Stimulated activated CD8-positive, alpha-beta memory T cell treated with anti-CD3 and anti-CD28 coated beads, Interleukin-4, amount 100 ng/mL, for 48 hours (primary cell): ENCODE results near the gene STAC2.
"Not testable (repeated sequence)": the region's sequence is repeated elsewhere in the genome, so short reads cannot be mapped to it uniquely, and the experiment has no call there.

Source experiments
- DNase-seq: peaks from one replicate; pipeline ENCODE4 v3.0.0-alpha.2; 2020

STAC2 gene

GRCh38 chr17:39225308-39225958 is at the start of gene STAC2:
Gene STAC2, minus strand, starts transcription at chr17:39225945. Its CDS starts 443 bp downstream, at chr17:39225502.
- DNase-seq: no peak

DNA sequence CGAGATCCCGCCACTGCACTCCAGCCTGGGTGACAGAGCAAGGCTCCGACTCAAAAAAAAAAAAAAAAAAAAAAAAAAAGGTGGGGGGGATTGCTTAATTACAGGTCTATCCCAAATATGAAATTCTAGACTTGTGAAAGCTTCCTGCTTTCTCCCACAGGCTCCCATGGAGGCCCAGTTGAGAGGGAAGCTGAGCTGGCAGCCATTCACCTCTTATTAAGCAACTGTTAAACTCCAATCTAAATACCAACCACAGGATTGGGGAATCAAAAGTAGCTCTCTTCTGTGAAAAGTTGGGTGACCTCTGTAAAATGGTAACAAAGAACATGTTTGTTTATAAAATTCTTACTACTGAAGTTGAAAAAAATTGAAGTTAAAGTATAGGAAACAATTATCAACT is 45.8 kb upstream of the STAC2 start:
- DNase-seq: no peak

- DNase-seq: no peak
These were observed 45.2 kb upstream of the STAC2 start for GRCh38 chr17:39270923-39271322.

DNA sequence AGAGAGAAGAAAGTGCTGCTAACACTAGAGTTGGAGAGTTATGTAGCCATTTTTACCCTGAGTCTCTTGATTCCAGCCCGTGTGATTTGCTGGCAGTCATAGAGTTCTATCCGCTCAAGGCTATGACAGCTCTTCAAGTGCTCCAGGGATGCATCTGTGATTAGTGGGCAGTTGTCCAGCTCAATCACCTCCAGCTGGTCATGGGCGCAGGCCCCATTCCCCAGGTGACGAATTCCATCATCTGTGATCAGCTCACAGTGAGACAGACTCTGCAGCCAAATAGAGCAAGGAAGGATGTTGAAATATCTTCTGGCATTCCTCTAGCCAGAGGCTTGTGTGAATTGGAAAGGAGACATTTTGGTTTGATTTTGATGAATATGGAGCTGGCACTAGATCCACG is 38.4 kb upstream of the STAC2 start:
- DNase-seq: no peak

GRCh38 chr17:39261286-39261685 is 35.5 kb upstream of the STAC2 start:
- DNase-seq: peak; percentile 65

DNA sequence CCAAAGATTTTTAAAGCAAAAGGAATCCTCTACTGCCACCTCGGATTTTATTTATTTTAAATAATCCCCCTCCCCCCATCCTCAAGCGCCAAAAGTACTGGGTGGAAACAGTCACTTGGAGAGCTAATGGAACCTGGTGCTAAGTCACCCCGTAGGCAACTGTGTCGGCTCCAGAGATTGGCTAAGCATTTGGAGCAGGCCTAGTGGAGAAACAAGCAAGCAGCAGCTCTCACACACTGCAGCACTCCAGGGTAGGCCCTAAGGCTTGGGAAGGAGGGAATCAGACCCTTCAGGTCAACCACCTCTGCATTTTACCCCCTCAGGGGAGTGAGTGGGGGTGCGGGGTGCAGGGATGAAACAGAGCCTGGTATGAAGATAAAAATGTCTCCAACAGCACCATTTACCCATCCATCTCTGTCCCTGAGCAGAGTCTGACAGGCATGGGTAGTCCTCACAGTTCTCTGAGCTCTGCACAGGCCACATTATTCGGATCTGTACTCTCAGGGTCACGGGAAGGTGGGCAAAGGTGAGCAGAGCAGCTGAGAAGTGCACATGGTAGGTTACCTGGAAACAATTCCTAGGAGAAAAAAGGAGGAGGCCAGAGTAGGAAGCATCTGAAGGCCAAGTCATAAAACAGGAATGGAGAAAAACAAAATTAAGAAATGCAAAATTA is 27.2 kb upstream of the STAC2 start:
- DNase-seq: no peak

- DNase-seq: no peak
These were observed 26.3 kb upstream of the STAC2 start for GRCh38 chr17:39251997-39252396.

DNA sequence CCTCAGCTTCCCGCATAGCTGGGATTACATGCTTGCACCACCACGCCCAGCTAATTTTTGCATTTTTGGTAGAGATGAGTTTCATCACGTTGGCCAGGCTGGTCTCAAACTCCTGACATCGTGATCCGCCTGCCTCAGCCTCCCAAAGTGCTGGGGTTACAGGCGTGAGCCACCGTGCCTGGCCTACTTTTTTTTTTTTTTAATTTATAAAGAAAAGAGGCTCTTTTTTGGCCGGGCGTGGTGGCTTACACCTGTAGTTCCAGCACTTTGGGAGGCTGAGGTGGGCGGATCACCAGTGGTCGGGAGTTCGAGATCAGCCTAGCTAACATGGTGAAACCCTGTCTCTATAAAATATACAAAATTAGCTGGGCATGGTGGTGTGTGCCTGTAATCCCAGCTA is 24.3 kb upstream of the STAC2 start:
- DNase-seq: not testable (repeated sequence)

GRCh38 chr17:39246274-39246673 is 20.5 kb upstream of the STAC2 start:
- DNase-seq: no peak

GRCh38 chr17:39244600-39245570 is 19.1 kb upstream of the STAC2 start:
- DNase-seq: peak; percentile 98

DNA sequence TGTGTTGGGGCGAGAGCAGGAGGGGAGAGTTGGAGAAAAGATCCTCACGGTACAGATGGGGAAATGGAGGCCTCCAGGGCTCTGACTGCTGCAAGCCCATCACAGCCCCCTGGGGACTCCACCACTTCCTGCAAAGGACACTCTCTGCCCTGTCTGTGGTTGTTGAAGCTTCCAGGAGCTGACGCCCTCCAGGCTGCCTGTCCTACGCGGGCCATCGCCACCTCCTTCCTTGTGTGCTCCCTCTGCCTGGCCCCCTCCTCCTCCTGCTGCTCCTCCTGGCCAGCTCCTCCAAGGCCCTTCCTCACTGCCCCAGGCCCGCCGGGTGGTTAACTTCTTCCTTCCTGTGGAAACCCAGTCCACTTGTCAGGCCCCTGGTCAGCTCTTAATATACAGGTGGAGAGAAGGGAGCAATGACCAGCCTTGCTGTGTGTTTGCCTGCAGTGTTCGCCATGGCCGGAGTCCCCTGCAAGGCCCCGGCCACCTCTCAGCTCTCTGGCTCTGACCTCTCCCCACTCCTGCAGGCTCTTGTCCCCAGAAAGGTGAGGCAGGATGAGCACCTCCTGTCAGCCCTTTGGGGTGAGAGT is 18.4 kb upstream of the STAC2 start:
- DNase-seq: no peak

- DNase-seq: no peak
These were observed 17.4 kb upstream of the STAC2 start for GRCh38 chr17:39243155-39243554.

DNA sequence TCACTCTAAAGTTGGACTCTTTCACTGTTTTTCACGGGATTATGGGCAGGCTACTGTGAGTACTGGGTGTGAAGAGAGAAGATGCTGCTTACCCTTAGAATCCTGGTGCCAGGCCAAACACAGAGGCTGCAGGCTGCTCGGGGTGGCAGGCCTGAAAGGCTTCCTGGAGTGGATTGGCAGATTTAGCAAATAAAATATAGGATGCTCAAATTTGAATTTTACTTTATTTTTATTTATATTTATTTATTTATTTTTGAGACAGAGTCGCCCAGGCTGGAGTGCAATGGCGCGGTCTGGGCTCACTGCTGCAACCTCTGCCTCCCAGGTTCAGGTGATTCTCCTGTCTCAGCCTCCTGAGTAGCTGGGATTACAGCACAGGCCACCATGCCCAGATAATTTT is 14.9 kb upstream of the STAC2 start:
- DNase-seq: no peak

DNA sequence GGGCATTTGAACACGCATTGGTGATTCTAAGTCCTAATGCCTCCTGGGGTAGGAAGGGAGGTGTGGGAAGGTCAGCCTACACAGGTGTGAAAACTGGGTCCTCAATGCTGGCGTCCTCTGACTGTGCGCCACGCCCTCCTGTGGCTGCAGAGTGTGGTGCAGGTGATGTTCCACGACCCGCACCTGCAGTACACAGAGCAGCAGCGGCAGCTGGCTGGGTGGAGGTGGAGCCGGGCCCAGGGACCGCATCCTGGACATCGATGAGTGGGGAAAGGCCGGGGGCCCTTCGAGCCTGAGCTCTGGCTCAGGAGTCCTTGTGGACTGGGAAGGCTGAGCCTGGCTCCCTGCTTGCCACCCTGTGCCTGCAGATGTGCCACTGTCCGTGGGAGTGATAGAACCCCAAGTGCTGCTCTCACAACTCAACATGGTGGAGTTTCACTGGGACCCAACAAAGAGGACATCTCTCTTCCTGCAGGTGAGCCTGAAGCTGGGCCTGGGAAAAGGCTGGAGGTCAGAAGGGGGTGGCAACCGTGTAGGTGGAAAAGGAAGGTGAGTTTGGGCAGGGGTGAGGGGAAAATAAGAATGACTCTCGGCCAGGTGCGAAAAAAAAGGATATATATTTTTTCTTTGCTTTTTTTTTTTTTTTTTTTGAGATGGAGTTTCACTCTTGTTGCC is 14.0 kb upstream of the STAC2 start:
- DNase-seq: peak; percentile 83

DNA sequence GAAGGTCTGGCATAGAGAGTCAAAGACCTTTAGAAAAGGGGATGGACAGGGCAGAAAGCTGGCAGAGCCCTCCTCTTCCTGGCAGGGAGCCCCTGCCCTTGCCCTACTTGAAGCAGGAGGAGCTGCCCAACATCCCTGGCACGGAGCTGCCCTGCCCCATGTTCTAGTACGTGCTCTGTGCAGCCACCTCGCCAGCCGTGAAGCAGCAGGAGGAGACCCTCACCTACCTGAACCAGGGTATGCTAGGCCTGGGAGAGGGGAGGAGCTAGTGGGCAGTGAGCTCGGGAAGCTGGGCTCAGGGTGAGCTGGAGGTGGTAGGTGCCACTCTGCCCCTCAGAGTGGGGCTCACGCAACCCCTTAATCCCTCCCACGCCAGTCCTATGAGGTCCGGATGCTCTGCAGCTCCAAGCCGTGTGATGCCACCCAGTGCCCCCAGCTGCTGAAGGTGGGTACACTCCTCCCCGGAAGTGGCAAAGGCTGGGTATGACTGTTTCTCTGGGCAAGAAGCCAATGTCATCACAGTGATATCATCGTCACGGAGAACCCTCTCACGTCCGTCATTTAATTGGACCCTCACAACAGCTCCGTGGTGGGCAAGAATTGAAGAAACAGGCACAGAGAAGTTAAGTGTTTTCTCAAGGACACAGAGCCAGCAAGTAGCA is 12.7 kb upstream of the STAC2 start:
- DNase-seq: peak; percentile 79

DNA sequence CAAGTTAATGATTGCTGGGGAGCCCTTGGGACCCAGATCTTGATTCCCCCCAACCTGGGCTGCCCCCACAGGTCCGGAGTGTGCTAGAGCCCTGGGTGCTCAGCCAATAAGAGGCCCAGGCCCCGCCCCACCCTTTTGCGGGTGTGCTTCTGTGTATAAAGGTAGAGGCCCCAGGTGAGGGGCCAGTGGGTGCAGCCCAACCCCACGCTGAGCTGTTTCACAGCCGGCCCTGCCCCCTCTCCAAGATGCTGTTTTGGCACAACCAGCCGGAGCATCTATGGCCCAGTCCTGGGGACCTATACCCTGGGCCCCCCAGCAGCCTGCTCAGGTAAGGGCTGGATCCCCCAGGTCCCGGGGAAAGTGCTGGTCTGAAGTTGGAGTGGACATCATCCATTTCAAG is 11.8 kb upstream of the STAC2 start:
- DNase-seq: no peak

DNA sequence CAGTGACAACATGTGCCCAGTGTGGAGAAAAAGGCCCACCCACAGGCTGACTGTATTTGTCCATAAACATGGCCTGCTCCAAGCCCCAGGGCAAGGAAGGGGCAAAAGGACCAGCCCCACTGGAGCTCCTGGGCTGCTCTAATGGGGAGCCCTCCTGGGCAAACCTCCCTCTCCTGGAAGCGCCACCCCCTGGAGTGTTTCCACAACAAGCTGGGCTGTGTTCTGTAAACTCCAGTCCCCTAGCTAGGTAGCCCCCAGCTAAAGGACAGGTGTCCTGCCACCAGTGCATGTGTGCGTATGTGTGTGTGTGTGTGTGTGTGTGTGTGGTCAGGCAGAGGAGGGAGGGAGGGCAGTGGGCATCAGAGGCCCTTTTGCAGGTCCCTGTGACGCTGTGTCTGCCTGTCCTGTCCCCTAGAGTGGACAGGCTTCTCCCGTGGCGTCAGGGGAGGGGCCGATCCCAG is 11.3 kb upstream of the STAC2 start:
- no peak for DNase-seq

- DNase-seq: no peak
These were observed 10.7 kb upstream of the STAC2 start for GRCh38 chr17:39236450-39236927.

DNA sequence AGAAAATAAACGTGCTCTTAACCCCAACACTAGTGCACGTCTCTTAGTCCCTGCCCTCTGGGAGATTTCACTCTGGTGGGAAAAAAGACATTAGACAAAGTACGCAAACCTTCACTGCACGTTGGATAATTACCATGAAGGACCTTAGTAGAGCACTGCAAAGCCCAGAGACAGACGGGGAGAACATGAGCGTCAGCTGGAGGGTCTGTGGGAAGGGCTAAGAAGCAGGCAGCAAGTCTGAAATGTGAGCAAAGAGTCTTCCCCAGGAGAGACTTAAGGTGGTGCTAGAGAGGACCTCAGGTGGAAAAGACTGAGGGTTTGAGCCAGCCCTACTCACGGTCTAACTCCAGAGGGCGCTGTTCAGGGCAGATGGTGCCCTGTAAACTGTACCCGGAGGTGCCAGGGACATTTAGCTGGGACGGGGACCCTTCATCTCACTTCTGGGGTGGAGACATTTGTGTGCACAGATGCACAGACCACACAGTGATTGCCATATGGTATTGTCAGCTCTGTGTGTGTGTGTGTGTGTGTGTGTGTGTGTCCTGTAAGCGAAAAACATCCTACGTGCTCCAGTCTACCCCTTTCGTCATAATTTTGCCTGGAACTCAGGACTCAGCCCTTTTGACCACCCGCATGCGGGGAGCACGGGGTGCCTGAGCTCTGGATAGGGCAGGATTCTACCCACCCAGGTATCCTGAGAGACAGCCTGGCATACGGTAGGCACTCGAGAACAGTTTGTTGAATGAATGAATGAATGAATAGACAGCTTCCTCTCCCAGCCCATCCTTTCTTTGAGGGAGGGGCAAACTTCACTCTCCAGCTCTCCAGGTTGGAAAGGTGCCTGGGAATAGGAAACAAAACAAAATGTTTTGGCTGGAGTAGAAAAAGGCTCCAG is 10.1 kb upstream of the STAC2 start:
- peak; percentile 73 for DNase-seq
